IPS DF 6.9 (cell line): ENCODE results near the gene HDGFL2.

Source experiments
- DNase-seq: peaks from one replicate; pipeline ENCODE4 v3.0.0-alpha.2; 2013; ENCODE audit warnings: low read depth, low spot score
- H3K27ac ChIP-seq: one replicate; pipeline ENCODE4 v1.5.1; 2013; ENCODE audit warnings: low read length, control low read depth
- H3K27me3 ChIP-seq: 2 replicates; pipeline ENCODE4 v1.6.1; 2013; ENCODE audit warnings: mild to moderate bottlenecking, low read length; ENCODE audit not compliant: control insufficient read depth, insufficient read depth
- H3K36me3 ChIP-seq: 2 replicates; pipeline ENCODE4 v1.6.1; 2013; ENCODE audit warnings: low read length; ENCODE audit not compliant: control insufficient read depth, insufficient read depth
- H3K4me1 ChIP-seq: 2 replicates; pipeline ENCODE4 v1.6.1; 2013; ENCODE audit warnings: low read length; ENCODE audit not compliant: control insufficient read depth, insufficient read depth
- H3K4me3 ChIP-seq: 2 replicates; pipeline ENCODE4 v1.5.1; 2013; ENCODE audit warnings: mild to moderate bottlenecking, low read length
- H3K9me3 ChIP-seq: 2 replicates; pipeline ENCODE4 v1.6.1; 2013; ENCODE audit warnings: low read length, inconsistent platforms; ENCODE audit not compliant: control insufficient read depth, insufficient read depth
- WGBS: extraction: QIAGEN DNeasy Blood & Tissue Kit; methylation state at CpG from one replicate; pipeline ENCODE4 v1.1.7; 2013; ENCODE audit warnings: mixed read lengths, missing lambda C conversion rate; ENCODE audit not compliant: insufficient read length, insufficient coverage; 5-methylcytosine and 5-hydroxymethylcytosine counted together

HDGFL2 gene

DNA sequence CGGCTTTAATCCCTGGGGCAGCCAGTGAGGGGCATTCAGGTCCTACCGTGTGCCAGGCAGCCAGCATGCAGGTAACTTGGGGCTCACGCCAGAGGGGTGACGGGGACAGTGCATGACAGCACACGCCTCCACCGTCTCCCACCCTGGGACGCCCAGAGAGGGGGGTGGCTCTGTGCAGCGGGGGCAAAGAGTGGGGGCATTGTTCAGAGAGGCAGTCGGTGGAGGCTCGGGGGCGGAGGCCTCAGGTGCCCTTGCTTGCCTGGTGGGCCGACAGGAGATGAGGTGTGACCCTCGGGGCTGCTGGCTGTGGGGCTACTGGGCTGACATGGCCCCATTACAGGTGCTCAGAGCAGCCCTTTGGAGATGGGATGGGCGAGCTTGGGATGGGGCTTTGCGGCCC lies 27.8 kb downstream of the HDGFL2 start:
- no peaks in the 10 kb centered on the region for H3K4me1 ChIP-seq
- DNase-seq: no peak
- no peak overlapping the region for H3K27ac ChIP-seq
- H3K36me3 ChIP-seq: peaks cover 51% of the 10 kb centered on the region
- H3K4me3 ChIP-seq: no peak overlapping the region
- no peaks in the 10 kb centered on the region for H3K27me3 ChIP-seq
- no CpG with 5 or more reads among the region's 15 CpGs for WGBS
- no peaks in the 10 kb centered on the region for H3K9me3 ChIP-seq

- H3K4me3 ChIP-seq: no peak overlapping the region
- H3K9me3 ChIP-seq: no peaks in the 10 kb centered on the region
- H3K36me3 ChIP-seq: peaks cover 46% of the 10 kb centered on the region
- no peak for DNase-seq
- WGBS: no CpG with 5 or more reads among the region's 29 CpGs
- H3K27ac ChIP-seq: no peak overlapping the region
- H3K27me3 ChIP-seq: no peaks in the 10 kb centered on the region
- no peaks in the 10 kb centered on the region for H3K4me1 ChIP-seq
Observed at GRCh38 chr19:4500841-4501591, 28.9 kb downstream of the HDGFL2 start.

DNA sequence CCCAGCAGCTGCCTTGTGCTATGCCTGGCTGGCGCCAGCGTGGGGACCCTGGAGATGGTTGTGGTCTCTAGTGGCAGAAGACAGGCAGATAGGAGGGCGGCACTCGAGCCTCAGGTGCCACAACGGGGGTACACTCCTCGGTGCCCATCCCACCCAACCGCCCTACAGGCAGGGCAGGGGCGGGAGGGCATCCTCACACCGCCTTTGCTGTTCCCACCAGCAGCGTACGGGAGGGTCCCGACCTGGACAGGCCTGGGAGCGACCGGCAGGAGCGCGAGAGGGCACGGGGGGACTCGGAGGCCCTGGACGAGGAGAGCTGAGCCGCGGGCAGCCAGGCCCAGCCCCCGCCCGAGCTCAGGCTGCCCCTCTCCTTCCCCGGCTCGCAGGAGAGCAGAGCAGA lies 29.6 kb downstream of the HDGFL2 start:
- Histone ChIP-seq H3K4me3 (no peak overlapping the region), H3K9me3 (no peaks in the 10 kb centered on the region), H3K27ac (no peak overlapping the region), H3K36me3 (peaks cover 40% of the 10 kb centered on the region), H3K4me1 (no peaks in the 10 kb centered on the region), H3K27me3 (no peaks in the 10 kb centered on the region)
- DNase-seq: no peak
- WGBS: no CpG with 5 or more reads among the region's 25 CpGs

DNA sequence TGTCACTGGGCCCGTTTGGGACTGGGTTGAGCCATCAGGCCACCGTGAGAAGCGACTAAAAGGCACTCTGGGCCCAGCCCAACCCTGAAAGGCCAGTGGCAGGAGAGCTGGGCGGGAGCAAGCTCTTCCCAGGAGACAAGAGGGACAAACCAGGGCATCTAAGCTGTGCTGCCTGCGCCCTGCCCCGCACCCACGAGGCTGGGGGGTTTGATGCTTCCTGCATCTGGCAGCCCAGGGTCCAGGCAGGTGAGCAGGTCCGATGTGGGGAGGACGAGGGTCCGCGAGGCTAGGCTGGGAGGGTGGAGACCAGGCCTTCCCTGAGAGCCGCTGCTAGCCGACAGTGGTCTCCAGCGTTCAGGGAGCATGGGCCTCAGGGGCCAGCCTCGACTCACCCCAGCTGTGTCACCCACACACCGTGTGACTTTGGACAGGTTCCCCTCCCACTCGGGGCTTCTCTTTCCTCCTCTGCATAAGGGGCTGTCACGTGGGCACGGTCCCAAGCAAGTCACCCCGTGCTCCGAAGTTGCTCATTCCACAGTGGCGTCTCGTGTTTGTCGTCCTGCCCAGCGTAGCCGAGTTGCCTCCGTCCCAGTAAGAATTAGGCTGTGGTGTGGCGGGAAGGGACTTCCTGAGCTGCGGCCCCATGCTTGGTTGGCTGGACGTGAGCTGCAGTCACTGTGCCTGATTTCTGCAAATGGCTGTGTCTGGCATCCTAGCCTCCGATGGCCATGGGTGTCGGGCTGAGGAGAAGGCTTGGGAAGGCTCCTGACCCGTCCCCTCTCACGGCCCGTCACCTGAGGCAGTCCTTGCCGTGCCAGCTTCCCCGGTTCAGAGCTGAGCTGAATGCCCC lies 30.4 kb downstream of the HDGFL2 start:
- Histone ChIP-seq H3K36me3 (peaks cover 38% of the 10 kb centered on the region), H3K9me3 (no peaks in the 10 kb centered on the region), H3K27ac (no peak overlapping the region), H3K4me3 (no peak overlapping the region), H3K27me3 (no peaks in the 10 kb centered on the region), H3K4me1 (no peaks in the 10 kb centered on the region)
- no CpG with 5 or more reads among the region's 37 CpGs for WGBS
- DNase-seq: no peak

GRCh38 chr19:4503132-4503824 lies 31.2 kb downstream of the HDGFL2 start:
- Histone ChIP-seq H3K27ac (no peak overlapping the region), H3K4me1 (no peaks in the 10 kb centered on the region), H3K27me3 (no peaks in the 10 kb centered on the region), H3K4me3 (no peak overlapping the region), H3K9me3 (no peaks in the 10 kb centered on the region), H3K36me3 (peaks cover 30% of the 10 kb centered on the region)
- no peak for DNase-seq
- no CpG with 5 or more reads among the region's 25 CpGs for WGBS

DNA sequence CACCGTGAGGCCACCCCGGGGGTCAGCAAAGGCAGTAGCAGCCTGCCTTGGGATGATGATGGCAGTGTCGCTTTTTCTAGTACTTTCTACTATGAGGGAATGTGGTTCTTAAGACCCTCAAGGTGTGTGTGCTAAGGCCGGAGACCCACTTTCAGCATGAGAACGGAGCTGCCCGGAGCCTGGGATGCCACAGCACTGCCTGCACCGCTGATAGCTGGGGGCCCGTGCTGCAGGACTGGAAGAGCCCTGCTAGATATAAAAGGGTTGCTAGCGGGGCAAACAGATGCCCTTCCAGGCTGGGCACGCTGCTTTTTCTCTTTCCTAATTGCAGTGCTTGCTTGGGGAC lies 31.7 kb downstream of the HDGFL2 start:
- WGBS: no CpG with 5 or more reads among the region's 10 CpGs

DNA sequence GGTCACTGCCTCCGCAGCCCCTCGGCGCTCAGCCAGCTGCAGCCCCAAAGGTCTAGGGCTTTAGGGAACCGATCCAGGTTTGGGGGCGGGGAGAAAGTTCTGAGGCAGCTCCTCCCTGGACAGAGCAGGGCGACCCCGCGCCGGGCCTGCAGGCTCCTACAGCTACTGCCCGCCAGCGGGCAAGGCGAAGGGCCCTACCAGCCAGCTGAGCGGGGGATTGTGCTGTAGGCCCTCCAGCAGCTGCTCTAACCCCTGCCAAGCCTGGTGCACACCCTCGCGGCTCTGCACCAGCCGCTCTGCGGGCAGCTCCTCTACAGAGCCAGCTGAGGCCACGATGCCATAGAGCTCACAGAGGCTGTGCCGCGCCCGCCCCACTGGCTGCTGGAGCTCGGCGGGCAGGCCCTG lies 32.2 kb downstream of the HDGFL2 start:
- H3K36me3 ChIP-seq: peaks cover 24% of the 10 kb centered on the region
- no peak for DNase-seq

More for the DNA sequence above, 31.7 kb downstream of the HDGFL2 start:
- no peaks in the 10 kb centered on the region for H3K4me1 ChIP-seq
- H3K9me3 ChIP-seq: no peaks in the 10 kb centered on the region
- no peak overlapping the region for H3K27ac ChIP-seq
- no peaks in the 10 kb centered on the region for H3K27me3 ChIP-seq
- H3K4me3 ChIP-seq: no peak overlapping the region
- H3K36me3 ChIP-seq: peaks cover 25% of the 10 kb centered on the region
- DNase-seq: no peak

DNA sequence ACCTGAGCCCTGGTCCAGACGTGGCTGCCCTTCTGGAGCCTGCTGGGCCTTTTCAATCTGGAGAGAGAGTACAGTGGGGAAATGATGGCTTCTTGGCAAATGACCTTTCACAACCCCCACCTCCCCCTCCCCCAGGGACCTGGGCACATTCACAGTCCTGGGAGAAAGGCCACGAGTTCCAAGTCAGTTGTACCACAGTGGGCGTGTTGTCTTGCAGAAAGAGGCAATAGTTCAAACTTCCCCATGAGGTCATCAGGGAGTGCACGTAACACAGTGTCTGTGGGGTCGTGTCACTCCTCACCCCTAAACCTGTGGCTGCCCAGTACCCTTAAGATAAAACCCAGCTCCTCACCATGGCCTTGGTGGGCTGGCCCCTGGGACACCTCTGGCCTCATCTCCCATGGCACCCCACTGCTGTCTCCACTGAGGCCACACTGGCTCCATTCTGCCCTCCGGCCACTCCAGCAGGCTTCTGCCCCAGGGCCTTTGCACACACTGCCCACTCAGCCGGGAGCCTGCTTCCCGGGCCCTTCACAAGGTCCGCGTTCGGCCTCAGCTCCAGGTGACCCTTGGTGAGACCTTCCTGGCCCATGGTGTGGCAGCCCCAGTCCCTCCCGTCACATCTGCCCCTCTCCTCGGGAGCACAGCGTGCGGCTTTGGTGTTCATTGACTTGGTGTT lies 32.9 kb downstream of the HDGFL2 start:
- H3K27ac ChIP-seq: no peak overlapping the region
- H3K4me1 ChIP-seq: no peaks in the 10 kb centered on the region
- H3K4me3 ChIP-seq: no peak overlapping the region
- no peaks in the 10 kb centered on the region for H3K27me3 ChIP-seq
- DNase-seq: no peak
- no peaks in the 10 kb centered on the region for H3K9me3 ChIP-seq
- no CpG with 5 or more reads among the region's 15 CpGs for WGBS
- H3K36me3 ChIP-seq: peaks cover 24% of the 10 kb centered on the region

More for the DNA sequence above, 32.2 kb downstream of the HDGFL2 start:
- WGBS: no CpG with 5 or more reads among the region's 23 CpGs
- Histone ChIP-seq H3K4me1 (no peaks in the 10 kb centered on the region), H3K27me3 (no peaks in the 10 kb centered on the region), H3K4me3 (no peak overlapping the region), H3K9me3 (no peaks in the 10 kb centered on the region), H3K27ac (no peak overlapping the region)

DNA sequence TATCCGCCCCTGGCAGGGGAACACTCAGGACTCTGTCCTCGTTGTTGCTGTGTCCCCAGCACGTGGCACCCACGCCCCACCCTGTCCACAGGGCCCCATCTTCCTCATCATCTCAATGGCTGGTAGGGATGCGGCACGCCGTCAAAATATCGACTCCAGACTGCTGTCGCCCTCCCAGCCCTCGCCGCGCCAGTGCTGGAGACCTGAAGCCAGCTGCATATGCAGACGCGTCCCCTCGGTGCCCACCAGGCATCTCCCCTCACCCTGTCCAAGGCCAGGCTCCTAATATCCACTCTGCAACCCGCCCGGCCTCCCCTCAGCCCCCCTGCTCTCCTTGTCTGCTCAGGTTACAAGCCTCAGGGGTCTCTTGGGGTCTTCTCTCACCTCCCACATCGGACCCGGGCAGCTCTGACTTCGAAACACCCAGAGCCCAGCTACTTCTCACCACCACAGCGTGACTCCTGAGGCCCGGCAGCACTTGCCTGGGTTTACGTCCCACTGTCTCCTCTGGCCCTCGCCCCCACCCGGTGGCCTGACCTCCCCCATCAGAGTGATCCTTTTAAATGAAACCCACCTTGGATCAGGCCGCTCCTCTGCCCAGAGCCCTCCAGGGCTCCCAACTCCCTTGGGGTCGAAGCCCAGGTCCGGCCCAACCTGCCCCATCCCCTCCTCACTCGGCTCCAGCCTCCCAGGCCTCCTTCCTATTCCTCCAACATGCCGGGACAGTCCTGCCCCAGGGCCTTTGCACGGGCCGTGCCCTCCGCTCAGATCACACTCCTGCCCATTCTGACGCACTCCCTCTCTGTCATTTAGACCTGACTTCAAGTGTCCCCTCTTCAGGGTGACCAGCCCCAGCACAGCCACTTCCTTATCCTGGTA lies 33.7 kb downstream of the HDGFL2 start:
- H3K27me3 ChIP-seq: no peaks in the 10 kb centered on the region

More for the DNA sequence above, 33.7 kb downstream of the HDGFL2 start:
- Histone ChIP-seq H3K27ac (no peak overlapping the region), H3K4me3 (no peak overlapping the region), H3K9me3 (no peaks in the 10 kb centered on the region), H3K36me3 (peaks cover 22% of the 10 kb centered on the region), H3K4me1 (no peaks in the 10 kb centered on the region)
- WGBS: no CpG with 5 or more reads among the region's 34 CpGs
- no peak for DNase-seq
